ENCODE measurements around the gene TSKU.

Gene TSKU

DNA sequence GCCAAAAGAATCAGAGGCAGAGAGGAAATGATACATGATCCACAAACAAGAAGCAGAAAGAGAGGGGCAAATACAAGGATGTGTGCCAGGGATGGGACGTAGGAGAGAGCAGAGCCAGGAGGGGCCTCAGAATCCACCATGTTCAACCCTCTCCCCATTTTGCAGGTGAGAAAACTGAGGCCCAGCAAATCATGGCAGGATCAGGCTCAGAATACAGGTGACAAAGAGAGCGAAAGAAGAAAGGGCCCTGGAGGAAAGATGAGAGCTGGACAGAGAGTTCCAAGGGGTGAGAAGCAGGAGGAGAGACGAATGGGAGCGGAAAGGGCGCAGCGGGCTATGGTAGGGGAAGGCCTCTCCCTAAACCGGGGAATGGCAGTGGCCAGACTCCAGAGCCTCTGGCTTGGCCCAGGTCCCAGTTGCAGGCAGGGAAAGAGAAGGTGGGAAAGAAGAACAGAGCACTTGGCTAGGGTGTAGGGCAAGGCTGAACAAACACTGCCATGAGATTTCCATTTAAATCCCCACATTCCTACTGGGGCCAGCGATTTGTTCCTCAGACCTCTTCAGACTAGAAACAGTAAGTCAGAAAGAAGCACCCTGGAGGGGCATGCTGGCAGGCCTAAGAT lies 44.4 kb upstream of the TSKU start:
- H3K4me3 ChIP-seq (ENCODE audit: low read depth, low read length) = no peak overlapping the region
- TF ChIP-seq, protein P1, sequence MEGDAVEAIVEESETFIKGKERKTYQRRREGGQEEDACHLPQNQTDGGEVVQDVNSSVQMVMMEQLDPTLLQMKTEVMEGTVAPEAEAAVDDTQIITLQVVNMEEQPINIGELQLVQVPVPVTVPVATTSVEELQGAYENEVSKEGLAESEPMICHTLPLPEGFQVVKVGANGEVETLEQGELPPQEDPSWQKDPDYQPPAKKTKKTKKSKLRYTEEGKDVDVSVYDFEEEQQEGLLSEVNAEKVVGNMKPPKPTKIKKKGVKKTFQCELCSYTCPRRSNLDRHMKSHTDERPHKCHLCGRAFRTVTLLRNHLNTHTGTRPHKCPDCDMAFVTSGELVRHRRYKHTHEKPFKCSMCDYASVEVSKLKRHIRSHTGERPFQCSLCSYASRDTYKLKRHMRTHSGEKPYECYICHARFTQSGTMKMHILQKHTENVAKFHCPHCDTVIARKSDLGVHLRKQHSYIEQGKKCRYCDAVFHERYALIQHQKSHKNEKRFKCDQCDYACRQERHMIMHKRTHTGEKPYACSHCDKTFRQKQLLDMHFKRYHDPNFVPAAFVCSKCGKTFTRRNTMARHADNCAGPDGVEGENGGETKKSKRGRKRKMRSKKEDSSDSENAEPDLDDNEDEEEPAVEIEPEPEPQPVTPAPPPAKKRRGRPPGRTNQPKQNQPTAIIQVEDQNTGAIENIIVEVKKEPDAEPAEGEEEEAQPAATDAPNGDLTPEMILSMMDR (IDR thresholded peaks at IDR 0.05; ENCODE audit: borderline replicate concordance, insufficient read depth, low read depth, low read length) = no peak

DNA sequence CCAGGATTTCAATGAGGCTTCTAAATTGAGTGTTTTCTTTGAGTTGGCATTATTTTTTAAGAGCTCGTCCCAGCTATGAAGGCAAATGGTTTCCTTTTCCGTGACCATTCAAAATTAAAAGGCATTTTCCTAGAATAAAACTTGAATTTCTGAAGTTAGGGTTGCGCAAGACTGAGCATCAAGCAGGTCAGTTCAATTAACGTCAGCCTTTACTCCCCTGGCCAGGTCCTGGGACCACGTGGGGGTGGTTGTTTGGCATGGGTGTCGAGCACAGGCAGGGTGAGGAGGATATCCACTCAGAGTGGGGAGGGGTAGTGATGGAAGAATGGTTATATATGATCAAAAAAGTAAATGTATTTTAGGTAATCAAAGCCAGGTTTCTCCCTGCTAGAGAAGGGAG lies 43.4 kb upstream of the TSKU start:
- TF ChIP-seq, protein P1 (IDR thresholded peaks at IDR 0.05; ENCODE audit: borderline replicate concordance, insufficient read depth, low read depth, low read length) = no peak
- H3K4me3 ChIP-seq (ENCODE audit: low read depth, low read length) = no peak overlapping the region

DNA sequence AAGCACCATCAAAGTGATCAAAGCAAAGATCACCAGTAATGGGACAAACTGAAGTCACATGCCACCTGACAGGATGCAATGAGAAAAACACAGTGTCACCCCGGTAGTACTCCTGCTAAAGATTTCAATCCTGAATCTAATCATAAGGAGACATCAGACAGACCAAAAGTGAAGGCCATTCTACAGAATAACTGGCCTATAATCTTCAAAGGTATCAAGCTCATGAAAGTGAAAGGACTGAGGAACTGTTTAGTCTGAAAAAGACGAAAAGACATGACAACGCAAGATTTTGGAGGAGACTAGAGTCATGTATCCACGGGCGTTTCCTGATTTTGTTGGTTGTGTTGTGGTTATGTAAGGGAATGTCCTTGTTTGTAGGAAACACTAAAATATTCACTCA lies 42.4 kb upstream of the TSKU start:
- no peak overlapping the region for H3K4me3 ChIP-seq (ENCODE audit: low read depth, low read length)
- TF ChIP-seq, protein P1 (IDR thresholded peaks at IDR 0.05; ENCODE audit: borderline replicate concordance, insufficient read depth, low read depth, low read length) = no peak

DNA sequence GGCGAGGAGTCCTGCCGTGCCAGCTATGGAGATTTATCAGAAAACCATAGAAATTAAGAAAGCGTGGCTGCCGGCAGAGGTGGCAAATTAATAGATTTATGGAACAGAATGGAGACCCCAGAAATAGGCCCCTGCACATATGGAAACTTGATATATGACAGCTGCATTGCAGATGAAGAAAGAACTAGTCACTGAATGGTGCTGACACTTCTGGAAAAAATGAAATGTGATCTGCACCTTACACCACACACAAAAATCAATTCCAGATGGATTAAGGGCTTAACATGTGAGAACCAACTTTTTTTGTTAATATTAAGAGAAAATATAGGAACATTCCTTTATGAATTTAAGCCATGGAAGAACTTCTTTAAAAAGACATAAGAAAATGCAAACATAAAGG lies 40.3 kb upstream of the TSKU start:
- TF ChIP-seq, protein P1 (IDR thresholded peaks at IDR 0.05; ENCODE audit: borderline replicate concordance, insufficient read depth, low read depth, low read length) = no peak
- H3K4me3 ChIP-seq (ENCODE audit: low read depth, low read length) = no peak overlapping the region

DNA sequence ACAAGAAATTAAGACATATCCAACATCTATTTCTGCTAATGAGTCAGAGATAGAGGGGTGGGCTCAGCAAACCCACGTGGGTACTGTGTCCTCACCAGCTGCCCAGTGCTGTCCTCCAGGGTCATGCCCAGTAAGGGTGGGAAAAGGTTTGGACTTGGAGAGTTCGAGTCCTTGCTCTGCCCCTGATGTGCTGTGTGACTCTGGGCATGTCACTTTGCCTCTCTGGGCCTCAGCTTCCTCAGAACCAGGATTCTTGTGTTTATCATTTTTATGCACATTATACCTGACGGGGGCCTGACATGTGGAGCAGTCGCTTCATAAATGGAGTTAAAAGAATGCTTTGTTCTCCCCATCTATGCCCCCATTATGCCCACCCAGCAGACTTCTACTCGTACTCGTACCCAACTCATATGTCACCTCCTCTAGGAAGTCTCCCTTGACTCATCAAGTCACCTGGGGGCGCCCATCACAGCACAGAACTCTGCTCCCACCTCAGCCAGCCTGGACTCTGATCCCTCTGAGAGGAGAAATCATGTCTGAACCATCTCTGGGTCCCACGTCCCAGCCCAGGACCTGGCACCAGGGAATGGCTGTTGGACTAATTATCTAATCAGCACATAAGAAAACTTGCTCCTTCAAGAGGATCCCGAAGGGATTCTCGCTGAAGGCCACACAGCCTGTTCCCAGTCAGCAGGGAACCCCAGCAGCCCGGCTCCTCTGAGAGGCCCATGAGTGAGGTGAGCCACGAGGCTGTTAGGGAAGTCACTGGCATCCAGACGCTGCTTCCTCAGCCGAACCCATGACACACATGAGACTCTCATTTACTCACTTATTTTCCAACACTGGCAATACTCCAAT lies 38.7 kb upstream of the TSKU start:
- H3K4me3 ChIP-seq (ENCODE audit: low read depth, low read length) = no peak overlapping the region
- TF ChIP-seq, protein P1 (IDR thresholded peaks at IDR 0.05; ENCODE audit: borderline replicate concordance, insufficient read depth, low read depth, low read length) = no peak

DNA sequence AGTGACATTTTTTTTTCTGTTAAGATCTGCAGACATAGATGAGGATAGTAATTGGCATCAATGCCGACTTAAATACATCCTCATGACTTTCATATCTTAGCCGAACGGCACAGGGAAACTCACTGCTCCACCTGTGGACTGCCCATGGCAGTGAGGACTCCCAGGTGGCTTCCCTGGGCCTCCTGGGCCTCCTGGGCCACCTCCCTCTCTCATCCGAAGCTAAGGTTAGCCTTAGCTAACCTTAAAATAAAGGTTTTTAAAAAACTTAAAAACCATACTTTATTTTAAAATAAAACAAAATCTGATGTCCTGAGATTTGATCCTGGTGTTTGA lies 38.1 kb upstream of the TSKU start:
- TF ChIP-seq, protein P1 (IDR thresholded peaks at IDR 0.05; ENCODE audit: borderline replicate concordance, insufficient read depth, low read depth, low read length) = no peak

More for the DNA sequence above, 38.1 kb upstream of the TSKU start:
- no peak overlapping the region for H3K4me3 ChIP-seq (ENCODE audit: low read depth, low read length)
